GM18858 (cell line): ENCODE results near the gene IGF1R.
"Not testable (repeated sequence)": the region's sequence is repeated elsewhere in the genome, so short reads cannot be mapped to it uniquely, and the experiment has no call there.

Source experiments
- ATAC-seq: cut with Tn5 transposase; IDR thresholded peaks from one replicate; pipeline ENCODE4 v1.9.1; 2021; ENCODE audit not compliant: unreplicated experiment

IGF1R gene

DNA sequence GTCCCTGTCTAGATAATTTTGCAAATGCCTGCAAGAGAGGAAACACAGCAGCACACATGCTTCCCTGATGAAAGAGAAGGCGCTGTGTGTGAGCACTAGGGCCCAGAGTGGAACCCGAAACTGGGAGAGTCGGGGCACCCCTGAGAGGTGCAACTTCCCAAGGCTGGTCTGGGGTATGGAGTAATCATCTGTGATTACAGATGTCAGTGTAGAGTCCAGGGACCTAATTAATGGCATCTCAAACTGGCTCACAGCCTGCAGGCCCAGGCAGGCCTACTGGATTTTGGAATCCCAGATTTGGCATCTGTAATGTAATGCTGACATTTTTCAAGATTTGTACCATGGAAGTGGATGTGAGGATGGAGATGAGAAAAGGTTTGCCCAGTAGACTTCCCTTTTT, 329.8 kb downstream of the IGF1R start:
- no peak for ATAC-seq

DNA sequence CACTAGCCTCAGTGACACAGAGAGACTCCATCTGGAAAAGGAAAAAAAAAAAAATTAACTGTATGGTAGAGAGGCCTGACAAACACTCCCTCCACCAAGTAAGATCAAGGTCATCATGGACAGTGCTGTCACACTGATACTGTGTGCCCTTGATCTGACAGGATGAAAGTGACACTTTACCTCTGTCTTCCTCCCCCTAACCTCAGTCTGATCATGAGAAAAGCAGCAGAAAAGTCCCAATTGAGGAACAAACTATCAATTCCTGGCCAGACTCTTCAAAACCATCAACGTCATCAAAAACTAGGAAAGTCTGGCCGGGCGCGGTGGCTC, 332.5 kb downstream of the IGF1R start:
- no peak for ATAC-seq

DNA sequence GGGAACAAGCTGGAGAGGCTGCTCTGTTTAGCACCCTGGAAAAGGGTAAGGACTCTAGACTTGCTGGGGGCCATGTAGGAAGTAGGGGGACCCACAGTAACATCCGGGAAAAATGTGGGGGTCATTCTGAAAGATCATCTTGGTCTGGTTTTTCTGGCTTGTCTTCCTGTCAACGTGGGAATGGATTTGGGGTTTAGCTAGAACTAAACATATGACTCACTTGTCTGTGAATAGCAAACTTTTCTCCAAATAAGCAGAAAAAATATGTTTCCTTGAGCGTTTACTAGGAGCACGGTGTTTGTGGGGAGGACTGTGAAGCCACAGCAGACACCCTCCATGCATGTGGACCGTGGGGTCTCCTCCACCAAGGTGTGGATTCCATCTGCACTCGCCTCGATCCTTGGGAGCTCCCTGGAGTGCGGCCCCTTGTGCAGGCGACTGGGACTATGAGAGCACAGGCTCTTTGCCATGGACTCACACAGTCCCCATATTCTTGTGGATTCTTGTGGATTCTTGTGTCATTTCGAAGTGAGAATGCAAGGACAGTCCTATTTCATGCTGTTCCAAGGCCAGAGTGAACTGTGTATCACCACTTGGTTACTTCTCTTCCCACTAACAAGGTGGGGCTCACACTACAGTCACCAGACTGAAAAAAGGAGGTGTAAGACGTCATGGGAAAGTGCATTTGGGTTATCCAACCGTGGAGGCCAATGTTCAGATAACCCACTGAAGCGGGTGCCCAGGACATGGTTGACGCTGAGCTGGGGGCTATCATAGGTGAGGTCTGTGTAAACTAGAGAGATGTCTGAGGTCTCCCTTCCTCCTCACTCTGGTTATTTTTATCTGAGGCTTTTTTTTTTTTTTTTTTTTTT, 333.7 kb downstream of the IGF1R start:
- no peak for ATAC-seq

DNA sequence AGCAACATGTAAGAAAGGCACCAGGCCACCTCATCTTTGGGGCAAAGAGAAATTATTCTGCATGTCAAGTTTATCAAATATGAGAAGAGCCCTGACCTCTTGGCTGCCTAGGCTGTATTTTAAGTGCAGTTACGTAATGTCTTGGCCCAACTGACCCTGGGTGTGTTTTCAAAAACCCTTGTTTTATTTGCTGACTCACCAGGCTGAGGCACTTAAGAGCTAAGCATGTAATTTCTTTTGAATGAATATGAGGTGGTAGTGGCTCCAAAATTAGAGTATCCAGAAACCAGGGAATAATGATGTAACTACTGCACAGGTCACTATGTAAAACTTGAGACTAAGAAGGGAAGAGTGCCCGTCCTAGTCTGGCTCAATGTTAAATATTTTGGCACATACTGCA, 335.0 kb downstream of the IGF1R start:
- no peak for ATAC-seq

DNA sequence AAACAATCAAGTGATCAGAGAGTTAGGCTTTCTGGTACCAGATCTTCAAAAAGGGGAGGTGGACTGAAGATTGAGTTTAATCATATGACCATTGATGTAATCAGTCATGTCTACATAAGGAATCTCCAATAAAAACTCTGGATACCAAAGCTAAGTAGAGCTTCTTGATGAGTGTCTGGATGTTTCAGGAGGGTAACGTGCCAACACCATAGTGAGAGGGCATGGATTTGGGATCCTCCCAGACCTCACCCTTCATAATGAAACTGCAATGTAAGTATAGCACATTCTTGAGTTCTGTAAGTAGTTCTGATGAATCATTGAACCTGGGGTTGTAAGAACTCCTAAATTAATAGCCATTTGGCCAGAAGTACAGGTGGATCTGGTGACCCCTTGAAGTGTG, 337.9 kb downstream of the IGF1R start:
- no peak for ATAC-seq

DNA sequence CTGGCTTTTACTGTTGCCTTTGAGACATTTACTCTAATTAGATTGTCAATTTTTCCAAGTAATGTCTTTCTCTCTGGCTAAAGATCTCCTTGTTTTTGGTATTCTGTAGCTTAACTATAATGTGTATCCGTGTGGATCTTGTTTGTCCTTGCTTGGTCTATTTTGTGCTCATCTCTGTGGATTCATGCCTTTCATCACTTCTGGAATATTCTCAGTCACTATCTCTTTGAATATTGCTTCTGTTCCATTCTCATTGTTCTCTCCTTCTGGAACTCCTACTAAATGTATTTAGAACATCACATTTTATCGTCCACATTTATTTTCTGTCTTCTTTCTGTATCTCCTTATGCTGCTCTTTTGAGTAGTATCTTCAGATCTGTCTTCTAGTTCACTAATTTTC, 346.6 kb downstream of the IGF1R start:
- no peak for ATAC-seq

DNA sequence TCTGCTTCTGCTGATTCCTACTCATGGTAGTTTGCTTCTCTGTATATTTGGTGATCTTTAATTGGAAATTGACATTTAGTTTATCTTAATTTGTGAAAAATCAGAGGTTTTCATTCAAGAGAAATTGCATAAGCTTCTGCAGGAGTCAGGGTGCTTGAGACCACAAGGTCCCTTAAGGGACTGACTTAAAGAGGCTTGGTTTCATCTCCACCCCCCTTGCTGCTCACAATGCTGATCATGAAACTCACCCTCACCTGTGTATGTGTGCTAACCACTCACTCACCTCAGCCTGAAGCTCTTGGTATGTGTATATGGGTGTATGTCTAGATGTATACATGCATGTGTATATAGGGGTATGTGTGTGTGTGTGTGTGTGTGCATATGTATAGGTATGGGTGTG, 347.8 kb downstream of the IGF1R start:
- ATAC-seq: no peak

DNA sequence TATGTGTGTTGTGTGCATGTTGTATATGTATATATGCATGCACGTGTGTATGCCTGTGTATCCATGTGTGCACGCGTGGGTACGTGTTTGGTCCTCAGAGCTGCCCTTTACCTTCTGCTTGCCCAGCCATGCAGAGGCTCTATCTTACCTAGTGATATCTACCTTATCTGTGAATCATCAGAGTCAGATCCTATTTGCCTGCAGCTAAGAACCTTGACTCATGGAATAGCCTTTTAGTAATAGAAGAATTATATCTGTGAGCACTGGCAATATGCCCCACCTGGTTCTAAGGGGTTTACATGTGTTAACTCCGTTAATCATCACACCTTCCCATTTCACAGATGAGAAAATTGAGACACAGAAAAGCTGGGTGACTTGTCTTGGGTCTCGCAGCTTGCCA, 348.3 kb downstream of the IGF1R start:
- no peak for ATAC-seq

DNA sequence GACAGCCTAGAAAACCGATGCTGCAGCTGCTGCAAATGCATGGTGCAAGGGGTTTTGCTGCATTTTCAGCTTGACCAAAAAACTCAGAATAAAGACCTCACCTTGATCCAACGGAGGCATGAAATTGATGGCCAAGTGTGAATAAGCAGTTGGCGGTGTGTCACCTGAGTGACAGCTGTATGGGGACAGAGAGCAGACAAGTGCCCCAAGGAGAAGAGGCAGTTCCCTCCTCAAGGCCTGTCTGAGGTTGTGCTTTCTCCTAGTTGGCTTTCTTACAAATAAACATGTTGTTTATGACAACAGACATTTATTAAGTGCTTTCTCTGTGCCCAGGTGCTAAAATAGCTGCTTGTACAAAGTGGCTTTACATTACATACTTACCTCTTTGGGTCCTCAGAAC, 349.0 kb downstream of the IGF1R start:
- ATAC-seq: no peak

DNA sequence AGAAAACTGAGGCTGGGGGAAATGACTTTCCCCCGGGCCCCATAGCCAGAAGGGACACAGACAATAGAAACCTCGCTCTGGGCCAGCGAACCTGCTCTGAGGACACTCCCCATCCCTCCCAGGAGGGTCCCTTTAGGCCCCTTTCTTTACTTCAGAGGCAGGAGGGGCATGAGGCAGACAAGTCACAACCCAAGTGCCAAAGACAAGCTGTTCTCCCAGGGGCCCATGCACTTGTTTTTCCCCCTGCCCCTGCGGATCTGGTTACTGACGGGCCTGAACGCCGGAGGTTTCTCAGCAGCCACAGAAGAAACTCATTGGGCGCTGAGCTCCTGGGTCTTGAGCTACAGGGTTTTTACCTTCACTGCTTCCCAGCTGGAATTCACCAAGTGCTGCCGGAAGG, 349.4 kb downstream of the IGF1R start:
- ATAC-seq: no peak

DNA sequence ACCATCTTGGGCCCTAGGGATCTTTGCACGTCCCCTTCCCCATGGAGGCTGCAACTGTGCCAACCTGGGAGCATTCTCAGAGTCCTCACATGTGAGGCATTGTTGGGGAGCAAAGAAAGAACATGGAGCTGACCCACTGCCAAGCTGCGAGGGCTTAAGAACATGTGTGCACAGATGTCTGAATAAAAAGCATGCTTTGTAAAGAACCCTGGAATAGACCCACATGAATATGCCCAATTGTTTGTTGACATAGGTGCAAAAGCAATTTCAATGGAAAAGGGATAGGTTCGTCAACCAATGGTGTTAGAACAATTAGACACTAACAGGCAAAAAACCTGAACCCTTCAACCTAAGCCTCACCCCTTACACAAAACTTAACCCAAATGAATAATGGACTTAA, 349.9 kb downstream of the IGF1R start:
- ATAC-seq: no peak

DNA sequence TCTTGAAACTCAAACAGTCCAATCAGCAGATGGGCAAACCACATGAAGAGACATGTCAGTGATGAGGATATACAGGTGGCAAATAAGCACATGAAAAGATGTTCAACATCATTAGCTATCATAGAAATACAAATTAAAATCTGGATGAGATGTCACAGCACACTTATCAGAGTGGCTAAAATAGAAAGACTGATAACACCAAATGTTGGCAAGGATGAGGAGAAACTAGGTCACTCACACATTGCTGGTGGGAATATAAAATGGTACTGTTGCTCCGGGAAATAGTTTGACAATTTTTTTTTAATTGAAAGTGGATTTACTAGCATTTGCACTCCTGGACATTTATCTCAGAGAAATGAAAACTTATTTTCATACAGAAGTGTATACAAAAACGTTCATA, 350.9 kb downstream of the IGF1R start:
- ATAC-seq: no peak

DNA sequence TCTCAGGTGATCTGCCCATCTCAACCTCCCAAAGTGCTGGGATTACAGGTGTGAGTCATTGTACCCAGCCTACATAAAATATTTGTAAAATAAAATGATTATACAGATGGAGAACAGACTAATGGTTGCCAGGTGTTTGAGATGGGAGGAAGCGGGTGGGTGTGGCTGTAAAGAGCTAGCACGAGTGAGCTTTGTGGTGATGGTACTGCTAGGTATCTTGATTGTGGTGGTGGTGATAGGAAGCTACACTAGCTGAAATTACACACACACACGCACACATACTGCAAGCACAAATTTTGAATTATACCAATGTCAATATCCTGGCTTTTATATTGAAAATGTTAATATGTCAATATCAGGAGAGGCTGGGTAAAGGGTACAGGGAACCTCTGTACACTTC, 353.9 kb downstream of the IGF1R start:
- ATAC-seq: no peak

DNA sequence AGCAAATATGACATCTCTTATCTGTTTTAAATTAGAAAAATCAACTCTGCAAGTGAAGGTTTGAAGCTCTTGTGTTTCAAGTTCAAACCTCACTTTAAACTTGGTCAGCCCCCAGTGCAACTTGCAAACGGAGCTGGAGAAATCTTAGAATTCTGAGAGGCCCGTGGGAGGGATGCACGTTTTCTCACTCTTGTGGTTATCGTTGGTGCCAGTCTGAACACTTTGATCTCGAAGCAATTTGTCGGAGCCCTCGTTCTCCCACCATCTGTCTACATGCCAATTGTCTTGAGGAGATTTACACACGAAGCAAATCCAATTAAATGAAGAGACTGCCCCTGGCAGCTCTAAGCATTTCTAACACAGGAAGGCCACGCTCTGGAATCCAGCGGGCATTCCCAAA, 355.0 kb downstream of the IGF1R start:
- not testable (repeated sequence) for ATAC-seq

DNA sequence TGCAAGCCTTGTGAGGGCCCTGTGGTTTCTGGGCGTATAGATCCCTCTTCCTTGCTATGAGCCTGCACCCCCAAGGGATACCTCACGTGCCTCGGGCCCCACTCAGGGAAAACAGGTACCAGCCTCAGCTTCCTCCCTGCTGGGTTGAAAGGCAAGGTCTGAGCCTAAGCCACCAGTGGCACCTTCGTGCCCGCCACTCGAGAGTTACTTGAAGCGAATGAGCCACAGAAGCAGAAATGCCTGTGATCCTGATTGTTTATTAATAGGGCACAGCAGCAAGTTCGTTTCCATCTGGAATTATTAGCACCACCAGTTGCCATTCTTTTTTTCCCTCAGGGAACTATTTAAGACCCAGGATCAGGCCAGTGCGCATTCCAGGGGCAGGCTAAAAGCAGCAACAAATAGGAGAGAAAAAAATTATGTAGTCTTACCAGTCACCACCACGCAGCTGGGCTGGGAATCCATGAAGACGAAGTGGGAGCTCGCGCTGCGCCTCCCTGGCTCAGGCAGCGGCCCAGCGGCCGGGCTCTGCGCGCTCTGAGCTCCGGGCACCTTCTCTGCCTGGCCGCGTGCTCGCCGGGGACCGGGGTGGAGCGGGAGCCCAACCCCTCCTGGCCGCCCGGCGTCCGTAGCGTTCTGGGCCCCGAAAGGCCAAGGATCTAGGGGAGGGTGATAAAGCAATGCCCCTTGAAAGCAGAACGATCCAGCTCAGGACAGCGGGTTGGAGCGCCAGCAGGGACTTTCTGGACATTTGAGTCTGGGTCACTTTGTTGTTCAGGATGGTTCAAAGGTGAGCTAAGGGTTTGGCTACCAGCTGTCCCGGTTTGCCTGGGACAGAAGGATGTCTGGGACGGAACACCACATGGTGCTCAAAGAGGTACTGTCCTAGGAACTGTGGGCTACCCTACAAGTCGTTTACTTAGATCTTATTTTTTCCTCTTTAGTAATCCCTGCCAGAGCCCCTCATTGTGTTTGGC, 356.9 kb downstream of the IGF1R start:
- ATAC-seq: not testable (repeated sequence)

DNA sequence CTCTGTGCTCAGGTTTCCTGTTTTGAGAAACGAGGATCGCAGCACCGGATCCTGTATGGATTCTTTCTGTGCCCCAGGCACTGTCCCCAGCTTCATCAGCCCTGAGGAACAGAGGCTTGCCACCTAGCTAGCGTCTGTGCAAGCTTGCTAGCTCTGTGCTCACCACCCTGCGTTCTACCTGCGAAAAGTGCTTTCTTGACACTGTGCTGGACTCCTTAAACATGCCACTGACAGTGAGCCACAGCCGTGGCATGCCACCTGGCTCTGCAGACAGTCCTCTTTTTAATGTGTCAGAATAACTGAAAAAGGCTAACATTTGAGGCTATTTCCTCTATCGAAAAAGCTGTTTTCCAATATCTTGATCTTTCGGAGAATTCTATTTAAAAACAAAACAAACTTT, 357.8 kb downstream of the IGF1R start:
- ATAC-seq: no peak

DNA sequence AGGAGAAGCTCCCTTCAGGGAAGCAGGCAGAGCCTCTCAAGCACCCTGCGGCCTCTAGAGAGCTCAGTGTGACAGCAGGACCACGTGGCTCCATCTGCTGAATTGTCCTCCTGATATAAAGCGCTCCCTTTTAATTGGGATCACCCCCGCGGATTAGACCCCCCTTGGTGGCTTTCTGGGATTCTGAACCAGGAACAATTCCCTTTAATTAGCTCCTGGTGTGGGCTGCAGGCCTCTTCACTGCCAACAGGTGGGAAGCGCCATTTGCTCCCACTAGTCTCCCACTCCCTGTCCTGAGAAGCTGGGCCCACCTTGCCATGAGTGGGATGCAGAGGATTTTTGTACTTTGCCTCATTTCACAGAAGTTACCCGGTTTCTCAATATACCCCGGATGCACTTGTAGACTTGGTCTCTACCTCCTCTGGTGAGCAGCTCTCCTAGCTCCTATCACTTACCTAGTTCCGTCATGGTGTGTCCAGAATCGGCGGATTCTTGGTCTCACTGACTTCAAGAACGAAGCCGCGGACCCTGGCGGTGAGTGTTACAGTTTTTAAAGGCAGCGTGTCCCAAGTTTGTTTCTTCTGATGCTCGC, 358.7 kb downstream of the IGF1R start:
- ATAC-seq: no peak

DNA sequence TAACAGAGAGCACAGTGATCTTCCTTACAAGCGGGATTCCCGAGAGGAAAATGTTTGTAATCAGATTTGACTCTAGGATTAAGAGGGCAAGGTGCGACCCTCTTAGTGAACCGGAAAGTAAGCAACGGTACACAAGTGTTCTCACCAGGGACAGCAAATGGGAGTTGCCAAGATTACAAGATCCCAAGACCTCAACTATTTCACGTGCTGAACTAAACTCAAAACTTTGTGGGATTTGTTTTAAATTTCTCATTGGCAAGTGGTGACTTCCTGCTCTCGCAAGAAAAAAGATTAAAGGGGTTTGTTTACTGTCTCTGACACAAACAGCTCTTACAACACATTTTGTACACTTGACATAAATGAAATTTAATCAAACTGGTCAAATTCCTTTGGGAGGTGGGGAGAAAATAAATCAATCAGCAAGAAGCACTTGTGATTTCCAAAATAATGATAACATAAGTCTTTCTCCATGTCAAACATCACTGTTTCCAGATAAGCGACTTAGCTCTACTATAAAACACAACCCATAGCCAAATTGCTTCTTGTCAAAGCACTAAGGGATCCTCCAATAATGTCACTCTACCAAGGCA, 361.5 kb downstream of the IGF1R start:
- no peak for ATAC-seq

DNA sequence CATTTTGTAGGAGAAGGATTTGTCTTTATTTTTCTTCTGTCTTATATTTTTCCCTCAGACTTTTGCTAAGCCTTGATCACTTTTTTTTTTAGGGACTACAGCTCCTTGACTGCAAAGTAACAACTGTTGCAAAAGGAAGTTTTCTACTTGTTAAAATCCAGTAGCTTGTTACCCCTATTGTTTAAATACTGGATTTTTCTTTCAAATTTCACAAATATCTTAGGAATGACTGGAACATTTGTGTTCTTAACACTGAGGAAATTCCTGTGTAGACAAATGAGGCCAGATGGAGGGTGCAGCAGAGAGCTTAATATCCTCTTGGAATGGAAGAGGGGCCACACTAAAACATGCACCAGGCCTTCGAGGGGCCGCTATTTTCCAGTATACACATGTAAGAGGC, 362.4 kb downstream of the IGF1R start:
- no peak for ATAC-seq
